Neural progenitor cell (in vitro differentiated cells): Measurements from ENCODE around the gene SREBF1. TPM values are rescaled to one million over a fixed set of nuclear protein-coding genes. Genes with fewer than 3 reads are reported as not detected.

ENCODE experiments used
- DNase-seq: peaks from one replicate; pipeline ENCODE4 v3.0.0-alpha.2; 2016; ENCODE audit warnings: low spot score
- H2AFZ ChIP-seq: fragments of 200-600 bp; sonication (generic); replicated peaks from 2 replicates; pipeline ENCODE4 v1.6.1; 2016; ENCODE audit warnings: antibody characterized with exemption
- H3F3A ChIP-seq: fragments of 200-600 bp; sonication (generic); 2 replicates; pipeline ENCODE4 v1.6.1; 2016; ENCODE audit warnings: antibody characterized with exemption, low read depth
- H3K27ac ChIP-seq: fragments of 200-600 bp; sonication (generic); 2 replicates; pipeline ENCODE4 v1.5.1; 2016; ENCODE audit warnings: mild to moderate bottlenecking
- H3K27me3 ChIP-seq: fragments of 200-600 bp; sonication (generic); 2 replicates; pipeline ENCODE4 v1.6.1; 2016; ENCODE audit warnings: mild to moderate bottlenecking, moderate library complexity
- H3K36me3 ChIP-seq: fragments of 200-600 bp; sonication (generic); 2 replicates; pipeline ENCODE4 v1.5.1; 2016
- H3K4me1 ChIP-seq: fragments of 200-600 bp; sonication (generic); 2 replicates; pipeline ENCODE4 v1.6.1; 2016; ENCODE audit warnings: mixed run types
- H3K4me2 ChIP-seq: fragments of 200-600 bp; sonication (generic); 2 replicates; pipeline ENCODE4 v1.6.1; 2016
- H3K4me3 ChIP-seq: fragments of 200-600 bp; sonication (generic); 2 replicates; pipeline ENCODE4 v1.5.1; 2016
- H3K79me2 ChIP-seq: fragments of 200-600 bp; sonication (generic); 2 replicates; pipeline ENCODE4 v1.6.1; 2016; ENCODE audit warnings: low read depth
- H3K9ac ChIP-seq: fragments of 200-600 bp; sonication (generic); 2 replicates; pipeline ENCODE4 v1.6.1; 2016
- H3K9me3 ChIP-seq: fragments of 200-600 bp; sonication (generic); 2 replicates; pipeline ENCODE4 v1.5.1; 2016; ENCODE audit warnings: low read depth
- H4K20me1 ChIP-seq: fragments of 200-600 bp; sonication (generic); 2 replicates; pipeline ENCODE4 v1.6.1; 2016; ENCODE audit warnings: low read depth
- H3K27ac Mint-ChIP-seq: 3 replicates; pipeline ENCODE4 v1.8.0; 2021; ENCODE audit warnings: mixed read lengths
- H3K27me3 Mint-ChIP-seq: 2 replicates; pipeline ENCODE4 v1.8.0; 2022; ENCODE audit warnings: low read depth, mild to moderate bottlenecking, inconsistent platforms, moderate library complexity, mixed read lengths; ENCODE audit not compliant: insufficient read depth
- H3K36me3 Mint-ChIP-seq: 3 replicates; pipeline ENCODE4 v1.8.0; 2021; ENCODE audit warnings: mixed read lengths
- H3K4me1 Mint-ChIP-seq: 3 replicates; pipeline ENCODE4 v1.8.0; 2021; ENCODE audit warnings: mixed read lengths
- H3K4me3 Mint-ChIP-seq: 3 replicates; pipeline ENCODE4 v1.8.0; 2021; ENCODE audit warnings: mild to moderate bottlenecking, moderate library complexity, mixed read lengths
- H3K9me3 Mint-ChIP-seq: 3 replicates; pipeline ENCODE4 v1.8.0; 2020; ENCODE audit warnings: mixed read lengths
- EZH2 ChIP-seq: fragments of 200-600 bp; sonication (generic); IDR thresholded peaks from 2 replicates; pipeline ENCODE4 v1.6.1; 2017; ENCODE audit warnings: antibody characterized with exemption, mild to moderate bottlenecking, moderate library complexity
- EZH2phosphoT487 ChIP-seq: fragments of 200-600 bp; sonication (generic); IDR thresholded peaks from 2 replicates; pipeline ENCODE4 v1.6.1; 2017; ENCODE audit warnings: antibody characterized with exemption
- total RNA-seq: library from RNA; depleted of rRNA; stranded (reverse); fragments of >200 nt; gene quantifications from 2 replicates; pipeline ENCODE4 v1.2.3, GENCODE V29; 2015; ENCODE audit warnings: low replicate concordance
- TF ChIP-seq, protein P1 (sequence below): fragments of 200-600 bp; sonication (generic); IDR thresholded peaks from 2 replicates; pipeline ENCODE4 v1.5.1; 2017; ENCODE audit warnings: antibody characterized with exemption, mild to moderate bottlenecking

The SREBF1 gene
- total RNA-seq, 1 donor from 2014 or later = 12.7 TPM

DNA sequence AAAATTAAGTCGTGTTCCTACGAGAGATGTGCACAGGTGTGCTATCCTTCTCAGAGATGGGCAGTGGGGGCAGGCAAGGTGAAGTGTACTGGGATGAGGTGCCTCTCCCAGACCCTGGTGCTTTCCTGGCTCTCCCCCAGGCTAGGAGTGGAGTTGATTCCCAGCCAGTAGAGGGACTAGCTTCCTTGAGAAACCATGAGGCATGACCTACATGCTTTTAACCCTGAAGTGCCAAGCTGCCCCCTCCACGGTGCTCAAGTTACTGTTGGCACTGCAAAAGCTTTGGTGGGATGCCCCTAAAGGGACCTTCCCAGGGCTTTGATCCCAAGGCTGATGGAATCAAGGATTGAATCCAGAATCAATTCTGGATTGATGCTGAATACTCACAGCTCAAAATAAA is 47.0 kb upstream of the SREBF1 start:
- no peak overlapping the region for H3K27ac Mint-ChIP-seq
- no peak for DNase-seq
- Histone ChIP-seq H3K4me2 (no peak overlapping the region), H3K36me3 (no peaks in the 10 kb centered on the region), H3K27me3 (no peaks in the 10 kb centered on the region), H3K27ac (no peak overlapping the region), H3K4me1 (peaks cover 40% of the 10 kb centered on the region), H3K9ac (no peak overlapping the region), H3K4me3 (no peak overlapping the region), H3F3A (peaks cover 15% of the 10 kb centered on the region), H4K20me1 (no peaks in the 10 kb centered on the region), H3K9me3 (no peaks in the 10 kb centered on the region), H2AFZ (no peak overlapping the region), H3K79me2 (no peaks in the 10 kb centered on the region)
- no peaks in the 10 kb centered on the region for H3K9me3 Mint-ChIP-seq
- TF ChIP-seq, protein P1, sequence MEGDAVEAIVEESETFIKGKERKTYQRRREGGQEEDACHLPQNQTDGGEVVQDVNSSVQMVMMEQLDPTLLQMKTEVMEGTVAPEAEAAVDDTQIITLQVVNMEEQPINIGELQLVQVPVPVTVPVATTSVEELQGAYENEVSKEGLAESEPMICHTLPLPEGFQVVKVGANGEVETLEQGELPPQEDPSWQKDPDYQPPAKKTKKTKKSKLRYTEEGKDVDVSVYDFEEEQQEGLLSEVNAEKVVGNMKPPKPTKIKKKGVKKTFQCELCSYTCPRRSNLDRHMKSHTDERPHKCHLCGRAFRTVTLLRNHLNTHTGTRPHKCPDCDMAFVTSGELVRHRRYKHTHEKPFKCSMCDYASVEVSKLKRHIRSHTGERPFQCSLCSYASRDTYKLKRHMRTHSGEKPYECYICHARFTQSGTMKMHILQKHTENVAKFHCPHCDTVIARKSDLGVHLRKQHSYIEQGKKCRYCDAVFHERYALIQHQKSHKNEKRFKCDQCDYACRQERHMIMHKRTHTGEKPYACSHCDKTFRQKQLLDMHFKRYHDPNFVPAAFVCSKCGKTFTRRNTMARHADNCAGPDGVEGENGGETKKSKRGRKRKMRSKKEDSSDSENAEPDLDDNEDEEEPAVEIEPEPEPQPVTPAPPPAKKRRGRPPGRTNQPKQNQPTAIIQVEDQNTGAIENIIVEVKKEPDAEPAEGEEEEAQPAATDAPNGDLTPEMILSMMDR = no peak
- no peak for TF ChIP-seq EZH2
- TF ChIP-seq EZH2phosphoT487 = no peak
- peaks cover 60% of the 10 kb centered on the region for H3K4me1 Mint-ChIP-seq
- H3K36me3 Mint-ChIP-seq = peaks cover 7% of the 10 kb centered on the region
- H3K27me3 Mint-ChIP-seq = peaks cover 10% of the 10 kb centered on the region
- no peak overlapping the region for H3K4me3 Mint-ChIP-seq

DNA sequence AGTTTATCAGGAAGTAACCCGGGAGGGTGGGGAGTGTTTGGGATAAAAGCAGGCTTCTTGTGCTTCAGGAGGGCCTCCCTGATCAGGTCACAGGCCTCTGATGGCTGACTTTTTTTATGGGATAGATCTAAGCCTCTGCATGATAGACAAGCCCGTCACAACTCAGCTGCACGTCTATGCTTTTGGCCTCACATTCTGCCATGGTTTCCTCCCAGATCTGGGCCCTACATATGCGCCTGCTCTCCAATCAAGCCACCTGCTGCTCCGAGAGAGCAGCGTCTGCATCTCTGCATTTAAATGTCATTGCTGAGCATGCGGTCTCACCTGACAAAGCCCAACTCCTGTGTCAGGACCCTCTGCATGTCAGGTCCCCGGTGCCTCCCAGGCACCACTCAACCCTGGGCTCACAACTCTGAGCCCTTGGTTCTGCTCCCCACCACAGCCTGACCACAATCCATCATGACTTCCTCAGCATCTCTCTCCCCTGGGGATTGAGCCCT is 45.3 kb upstream of the SREBF1 start:
- Histone ChIP-seq H3K4me1 (peaks cover 44% of the 10 kb centered on the region), H4K20me1 (peaks cover 14% of the 10 kb centered on the region), H3K36me3 (no peaks in the 10 kb centered on the region), H3K9ac (no peak overlapping the region), H2AFZ (no peak overlapping the region), H3K27me3 (no peaks in the 10 kb centered on the region), H3K9me3 (no peaks in the 10 kb centered on the region), H3K4me3 (no peak overlapping the region), H3K27ac (no peak overlapping the region), H3K79me2 (no peaks in the 10 kb centered on the region), H3F3A (peaks cover 21% of the 10 kb centered on the region), H3K4me2 (no peak overlapping the region)
- Mint-ChIP-seq H3K36me3 (peaks cover 7% of the 10 kb centered on the region), H3K4me3 (no peak overlapping the region), H3K27me3 (peaks cover 8% of the 10 kb centered on the region), H3K4me1 (peaks cover 69% of the 10 kb centered on the region), H3K27ac (no peak overlapping the region), H3K9me3 (no peaks in the 10 kb centered on the region)
- no peak for TF ChIP-seq EZH2
- TF ChIP-seq EZH2phosphoT487 = no peak
- TF ChIP-seq, protein P1 = no peak
- DNase-seq = no peak

DNA sequence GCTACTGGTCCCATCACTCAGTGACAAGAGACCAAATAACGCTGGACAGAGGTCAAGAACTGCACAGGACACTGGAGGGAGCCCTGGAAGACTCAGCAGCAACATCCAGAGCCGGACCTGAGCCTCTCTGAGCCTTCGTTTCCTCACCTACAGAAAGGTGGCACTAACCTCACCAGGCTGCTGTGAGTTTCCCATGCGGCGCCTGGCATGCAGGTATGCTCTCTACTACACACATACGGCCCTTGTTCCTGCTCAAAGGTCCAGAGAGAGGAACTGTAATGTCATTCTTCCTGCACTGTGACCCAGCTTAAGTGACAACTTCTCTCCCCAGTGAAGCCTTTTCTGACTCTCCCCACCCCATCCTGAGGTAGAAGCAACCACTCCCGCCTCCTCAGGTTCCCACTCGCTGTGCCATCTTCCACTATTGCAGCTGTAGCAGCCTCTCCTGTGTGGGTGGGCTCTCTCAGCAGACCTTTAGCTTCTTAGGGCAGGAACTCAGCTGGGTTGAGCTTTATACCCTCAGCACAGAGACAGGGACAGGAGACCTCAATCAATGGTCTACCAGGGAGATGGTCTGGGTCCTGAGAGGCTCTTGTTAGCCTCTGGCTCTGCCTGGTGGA is 43.9 kb upstream of the SREBF1 start:
- Histone ChIP-seq H3K4me1 (peaks cover 43% of the 10 kb centered on the region), H3K79me2 (no peaks in the 10 kb centered on the region), H2AFZ (no peak overlapping the region), H3K4me2 (no peak overlapping the region), H4K20me1 (peaks cover 21% of the 10 kb centered on the region), H3K4me3 (no peak overlapping the region), H3K36me3 (no peaks in the 10 kb centered on the region), H3K27me3 (peaks cover 10% of the 10 kb centered on the region), H3K9ac (no peak overlapping the region), H3K9me3 (no peaks in the 10 kb centered on the region), H3F3A (peaks cover 20% of the 10 kb centered on the region), H3K27ac (no peak overlapping the region)
- no peaks in the 10 kb centered on the region for H3K9me3 Mint-ChIP-seq
- peaks cover 74% of the 10 kb centered on the region for H3K4me1 Mint-ChIP-seq
- no peak overlapping the region for H3K4me3 Mint-ChIP-seq
- peaks cover 10% of the 10 kb centered on the region for H3K36me3 Mint-ChIP-seq
- no peak for DNase-seq
- H3K27ac Mint-ChIP-seq = no peak overlapping the region
- peaks cover 8% of the 10 kb centered on the region for H3K27me3 Mint-ChIP-seq
- no peak for TF ChIP-seq EZH2phosphoT487
- TF ChIP-seq, protein P1 = no peak
- no peak for TF ChIP-seq EZH2
